HEK293 (cell line): ENCODE data around the gene SERINC4.

Experiments
- AEBP2 ChIP-seq: fragments of 450-650 bp; formaldehyde crosslinking; IDR thresholded peaks from 2 replicates; pipeline ENCODE4 v1.5.1; 2016; ENCODE audit warnings: missing biosample characterization, missing genetic modification characterization, borderline replicate concordance
- CTCF ChIP-seq: fragments of 450-650 bp; formaldehyde crosslinking; IDR thresholded peaks from 2 replicates; pipeline ENCODE4 v1.5.1; 2016; ENCODE audit warnings: missing biosample characterization, missing genetic modification characterization
- GLI4 ChIP-seq: fragments of 450-650 bp; formaldehyde crosslinking; IDR thresholded peaks from 2 replicates; pipeline ENCODE4 v1.5.1; 2016; ENCODE audit warnings: missing biosample characterization, missing genetic modification characterization
- HOXA7 ChIP-seq: sonication (generic); formaldehyde crosslinking; IDR thresholded peaks from 2 replicates; pipeline ENCODE4 v1.8.1; 2022; ENCODE audit warnings: missing genetic modification reagents, borderline replicate concordance
- KLF10 ChIP-seq: fragments of 450-650 bp; IDR thresholded peaks from 2 replicates; pipeline ENCODE4 v1.5.1; 2018; ENCODE audit warnings: missing biosample characterization, mild to moderate bottlenecking, missing genetic modification characterization
- KLF7 ChIP-seq: fragments of 450-650 bp; formaldehyde crosslinking; IDR thresholded peaks from 2 replicates; pipeline ENCODE4 v1.5.1; 2016; ENCODE audit warnings: missing biosample characterization, missing genetic modification characterization, borderline replicate concordance
- MYNN ChIP-seq: fragments of 450-650 bp; formaldehyde crosslinking; IDR thresholded peaks from 2 replicates; pipeline ENCODE4 v1.5.1; 2016; ENCODE audit warnings: missing biosample characterization, missing genetic modification characterization, borderline replicate concordance
- PRDM4 ChIP-seq: fragments of 450-650 bp; formaldehyde crosslinking; IDR thresholded peaks from 2 replicates; pipeline ENCODE4 v1.5.1; 2017; ENCODE audit warnings: missing biosample characterization, missing genetic modification characterization
- ZBTB17 ChIP-seq: fragments of 450-650 bp; formaldehyde crosslinking; IDR thresholded peaks from 2 replicates; pipeline ENCODE4 v1.5.1; 2016; ENCODE audit warnings: missing biosample characterization, missing genetic modification characterization
- ZBTB48 ChIP-seq: fragments of 450-650 bp; formaldehyde crosslinking; IDR thresholded peaks from 2 replicates; pipeline ENCODE4 v1.5.1; 2016; ENCODE audit warnings: missing biosample characterization, missing genetic modification characterization
- ZIC2 ChIP-seq: fragments of 450-650 bp; formaldehyde crosslinking; IDR thresholded peaks from 2 replicates; pipeline ENCODE4 v1.5.1; 2016; ENCODE audit warnings: missing biosample characterization, missing genetic modification characterization
- ZNF133 ChIP-seq: fragments of 450-650 bp; formaldehyde crosslinking; IDR thresholded peaks from 2 replicates; pipeline ENCODE4 v1.5.1; 2016; ENCODE audit warnings: missing biosample characterization, missing genetic modification characterization
- ZNF184 ChIP-seq: fragments of 450-650 bp; IDR thresholded peaks from 2 replicates; pipeline ENCODE4 v1.5.1; 2018; ENCODE audit warnings: missing biosample characterization, mild to moderate bottlenecking, missing genetic modification characterization
- ZNF19 ChIP-seq: fragments of 450-650 bp; formaldehyde crosslinking; IDR thresholded peaks from 2 replicates; pipeline ENCODE4; 2016; ENCODE audit warnings: missing biosample characterization, missing genetic modification characterization, low read depth
- ZNF214 ChIP-seq: fragments of 450-650 bp; formaldehyde crosslinking; IDR thresholded peaks from 2 replicates; pipeline ENCODE4 v1.5.1; 2017; ENCODE audit warnings: missing biosample characterization, mild to moderate bottlenecking, missing genetic modification characterization, borderline replicate concordance
- ZNF221 ChIP-seq: fragments of 450-650 bp; formaldehyde crosslinking; IDR thresholded peaks from 2 replicates; pipeline ENCODE4 v1.5.1; 2017; ENCODE audit warnings: missing biosample characterization, missing genetic modification characterization, borderline replicate concordance
- ZNF239 ChIP-seq: fragments of 450-650 bp; formaldehyde crosslinking; IDR thresholded peaks from 2 replicates; pipeline ENCODE4 v1.5.1; 2016; ENCODE audit warnings: missing biosample characterization, missing genetic modification characterization
- ZNF280D ChIP-seq: fragments of 450-650 bp; formaldehyde crosslinking; IDR thresholded peaks from 2 replicates; pipeline ENCODE4 v1.5.1; 2016; ENCODE audit warnings: missing biosample characterization, missing genetic modification characterization
- ZNF394 ChIP-seq: fragments of 450-650 bp; formaldehyde crosslinking; IDR thresholded peaks from 2 replicates; pipeline ENCODE4 v1.5.1; 2016; ENCODE audit warnings: missing biosample characterization, missing genetic modification characterization, mild to moderate bottlenecking, moderate library complexity, borderline replicate concordance
- ZNF488 ChIP-seq: fragments of 450-650 bp; formaldehyde crosslinking; IDR thresholded peaks from 2 replicates; pipeline ENCODE4 v1.5.1; 2016; ENCODE audit warnings: missing biosample characterization, missing genetic modification characterization
- ZNF549 ChIP-seq: fragments of 450-650 bp; IDR thresholded peaks from 2 replicates; pipeline ENCODE4 v1.5.1; 2018; ENCODE audit warnings: missing biosample characterization, missing genetic modification characterization, mild to moderate bottlenecking, inconsistent platforms, moderate library complexity
- ZNF558 ChIP-seq: fragments of 450-650 bp; formaldehyde crosslinking; IDR thresholded peaks from 2 replicates; pipeline ENCODE4 v1.5.1; 2016; ENCODE audit warnings: missing biosample characterization, missing genetic modification characterization
- ZNF580 ChIP-seq: fragments of 450-650 bp; formaldehyde crosslinking; IDR thresholded peaks from 2 replicates; pipeline ENCODE4 v1.5.1; 2016; ENCODE audit warnings: missing biosample characterization, missing genetic modification characterization
- ZNF610 ChIP-seq: fragments of 450-650 bp; formaldehyde crosslinking; IDR thresholded peaks from 2 replicates; pipeline ENCODE4 v1.5.1; 2016; ENCODE audit warnings: missing biosample characterization, missing genetic modification characterization, borderline replicate concordance
- ZNF639 ChIP-seq: fragments of 450-650 bp; formaldehyde crosslinking; IDR thresholded peaks from 2 replicates; pipeline ENCODE4 v1.5.1; 2016; ENCODE audit warnings: missing biosample characterization, missing genetic modification characterization
- ZNF660 ChIP-seq: fragments of 450-650 bp; IDR thresholded peaks from 2 replicates; pipeline ENCODE4 v1.5.1; 2018; ENCODE audit warnings: missing biosample characterization, mild to moderate bottlenecking, missing genetic modification characterization
- ZNF670 ChIP-seq: fragments of 450-650 bp; formaldehyde crosslinking; IDR thresholded peaks from 2 replicates; pipeline ENCODE4 v1.5.1; 2016; ENCODE audit warnings: missing biosample characterization, missing genetic modification characterization, low read depth
- ZNF785 ChIP-seq: fragments of 450-650 bp; formaldehyde crosslinking; IDR thresholded peaks from 2 replicates; pipeline ENCODE4 v1.5.1; 2016; ENCODE audit warnings: missing biosample characterization, missing genetic modification characterization
- ZNF830 ChIP-seq: fragments of 450-650 bp; IDR thresholded peaks from 2 replicates; pipeline ENCODE4 v1.5.0; 2018; ENCODE audit warnings: missing biosample characterization, missing genetic modification characterization, low read depth, mild to moderate bottlenecking, moderate library complexity

The SERINC4 gene

GRCh38 chr15:43775411-43775965 lies 24.5 kb downstream of the SERINC4 start (continued):
- no peak for TF ChIP-seq PRDM4
- peak; percentile 83 for TF ChIP-seq CTCF (tag by site-specific recombination)
- no peak for TF ChIP-seq ZNF19 (tag by site-specific recombination)
- peak; percentile 60; the same call in 1 of the 2 replicates for TF ChIP-seq ZNF660 (tag by site-specific recombination)
- TF ChIP-seq ZIC2 (tag by site-specific recombination): 0 out of 2 replicates have a peak, but pooled peaks have one; percentile 55
- no peak for TF ChIP-seq ZNF610 (tag by site-specific recombination)
- TF ChIP-seq ZNF394: no peak
- TF ChIP-seq ZNF558: no peak
- peak; percentile 61 for TF ChIP-seq ZBTB17 (tag by site-specific recombination)
- TF ChIP-seq ZNF549: no peak
- no peak for TF ChIP-seq KLF10 (tag by site-specific recombination)
- TF ChIP-seq AEBP2: no peak
- peak; percentile 47 for TF ChIP-seq ZBTB48 (tag by site-specific recombination)
- TF ChIP-seq ZNF670 (tag by site-specific recombination): no peak
- no peak for TF ChIP-seq ZNF785 (tag by site-specific recombination)
- TF ChIP-seq HOXA7 (CRISPR knock-in tag): no peak
- no peak for TF ChIP-seq ZNF830 (tag by site-specific recombination)
- no peak for TF ChIP-seq ZNF580
- TF ChIP-seq ZNF239 (tag by site-specific recombination): no peak
- TF ChIP-seq ZNF639: no peak
- no peak for TF ChIP-seq GLI4 (tag by site-specific recombination)
- no peak for TF ChIP-seq ZNF133 (tag by site-specific recombination)
- 0 out of 2 replicates have a peak, but pooled peaks have one; percentile 13 for TF ChIP-seq KLF7
- no peak for TF ChIP-seq ZNF214 (tag by site-specific recombination)
- no peak for TF ChIP-seq ZNF488
- TF ChIP-seq ZNF221: no peak
- no peak for TF ChIP-seq ZNF280D (tag by site-specific recombination)
- no peak for TF ChIP-seq MYNN (tag by site-specific recombination)
- no peak for TF ChIP-seq ZNF184
